Measurements from ENCODE around the gene IGSF3.
"Not testable (repeated sequence)": the region's sequence is repeated elsewhere in the genome, so short reads cannot be mapped to it uniquely, and the experiment has no call there.

The IGSF3 gene

GRCh38 chr1:116572099-116572498 is 95.4 kb downstream of the IGSF3 start:
- no peak for DNase-seq

GRCh38 chr1:116571215-116571919 is 96.2 kb downstream of the IGSF3 start:
- no peak for DNase-seq

GRCh38 chr1:116570358-116571214 is 96.9 kb downstream of the IGSF3 start, which contains the start of gene CD58:
TSS of gene CD58 (minus strand) at chr1:116571026. CDS start at chr1:116570972, 54 bp downstream.
- DNase-seq, result peak; percentile 74 to 76

GRCh38 chr1:116569776-116570357 is 97.7 kb downstream of the IGSF3 start:
- peak; percentile 1 to 29 for DNase-seq

GRCh38 chr1:116569381-116569670 is 98.2 kb downstream of the IGSF3 start:
- no peak for DNase-seq

GRCh38 chr1:116568662-116569380 is 98.7 kb downstream of the IGSF3 start:
- DNase-seq, result no peak

- DNase-seq, result no peak
These were observed 99.5 kb downstream of the IGSF3 start for GRCh38 chr1:116567790-116568661.

- DNase-seq, result no peak
These were observed 102.3 kb downstream of the IGSF3 start for GRCh38 chr1:116565222-116565621.

GRCh38 chr1:116564426-116564825 is 103.1 kb downstream of the IGSF3 start:
- no peak for DNase-seq

GRCh38 chr1:116562465-116562864 is 105.1 kb downstream of the IGSF3 start:
- DNase-seq, result not testable (repeated sequence)

GRCh38 chr1:116561563-116561962 is 106.0 kb downstream of the IGSF3 start:
- DNase-seq, result no peak

GRCh38 chr1:116560704-116561490 is 106.6 kb downstream of the IGSF3 start:
- DNase-seq, result no peak

- no peak for DNase-seq
These were observed 108.2 kb downstream of the IGSF3 start for GRCh38 chr1:116559304-116559761.

- no peak for DNase-seq
These were observed 109.0 kb downstream of the IGSF3 start for GRCh38 chr1:116558571-116558970.

GRCh38 chr1:116558140-116558549 is 109.4 kb downstream of the IGSF3 start:
- DNase-seq, result no peak

GRCh38 chr1:116557323-116557878 is 110.1 kb downstream of the IGSF3 start:
- no peak for DNase-seq

GRCh38 chr1:116556289-116557006 is 111.1 kb downstream of the IGSF3 start:
- DNase-seq, result no peak

- DNase-seq, result no peak
These were observed 112.6 kb downstream of the IGSF3 start for GRCh38 chr1:116554924-116555323.

GRCh38 chr1:116553386-116554115 is 114.0 kb downstream of the IGSF3 start:
- no peak for DNase-seq
